B cell (primary cell): ENCODE data around the gene GIMAP1. TPM values are rescaled to one million over a fixed set of nuclear protein-coding genes. Genes with fewer than 3 reads are reported as not detected.

Experiments used
- ATAC-seq: fragments of 200-7000 bp; cut with Tn5 transposase; one replicate; pipeline ENCODE4 v1.10.0; 2021; ENCODE audit warnings: low read depth, mild to moderate bottlenecking, moderate number of reproducible peaks, moderate library complexity
- CTCF ChIA-PET: fragments of 350-600 bp; sonication (Branson Sonifier 250); formaldehyde crosslinking; loops from one replicate; lab custom pipeline; 2021; ENCODE audit warnings: antibody characterized with exemption, inconsistent platforms; lab: Charles Lee
- POLR2A ChIA-PET: fragments of 350-600 bp; sonication (Branson Sonifier 250); formaldehyde crosslinking; loops from one replicate; lab custom pipeline; 2021; ENCODE audit warnings: antibody characterized with exemption; lab: Charles Lee
- DNase-seq: peaks from one replicate; pipeline ENCODE4 v3.0.0; 2013
- H2AFZ ChIP-seq: 2 replicates; pipeline ENCODE4 v1.6.1; 2012; ENCODE audit warnings: mild to moderate bottlenecking, low read depth, low read length; ENCODE audit not compliant: insufficient read depth, poor library complexity, severe bottlenecking
- H3K27ac ChIP-seq, 2 donors: 1 replicate in 1 of 2; 2 replicates in 1 of 2; pipeline ENCODE4 v1.5.1; 2012 to 2013; ENCODE audit warnings: low read length in 2 of 2, mild to moderate bottlenecking in 2 of 2, moderate library complexity in 1 of 2
- H3K27me3 ChIP-seq, 4 experiments: fragments of 200-600 bp in 1 of 4; sonication (generic) in 1 of 4; replicated peaks in 1 of 4; 1 replicate in 2 of 4; 2 replicates in 2 of 4; pipeline versions ENCODE4 v1.6.1 to v1.7.0; 2013 to 2016; ENCODE audit warnings: low read length in 3 of 4, mild to moderate bottlenecking in 2 of 4, mixed read lengths in 1 of 4, moderate library complexity in 1 of 4; ENCODE audit not compliant: insufficient read depth in 4 of 4, control insufficient read depth in 3 of 4; ENCODE audit errors: control extremely low read depth in 1 of 4
- H3K36me3 ChIP-seq, 2 experiments: replicated peaks in 1 of 2; 1 replicate in 1 of 2; 2 replicates in 1 of 2; pipeline versions ENCODE4 v1.6.1 to v1.7.1; 2013; ENCODE audit warnings: low read length in 1 of 2; ENCODE audit not compliant: insufficient read depth in 2 of 2, control insufficient read depth in 1 of 2; ENCODE audit errors: control extremely low read depth in 1 of 2, extremely low read depth in 1 of 2
- H3K4me1 ChIP-seq, 2 donors: fragments of 200-600 bp in 1 of 2; sonication (generic) in 1 of 2; 1 replicate in 1 of 2; 2 replicates in 1 of 2; pipeline versions ENCODE4 v1.5.1 to v1.6.1; 2013 to 2017; ENCODE audit warnings: low read length in 2 of 2; ENCODE audit not compliant: control insufficient read depth in 2 of 2, insufficient read depth in 2 of 2
- H3K4me2 ChIP-seq: replicated peaks from 2 replicates; pipeline ENCODE3; 2012; ENCODE audit warnings: mild to moderate bottlenecking, low read depth, low read length; ENCODE audit not compliant: poor library complexity, severe bottlenecking
- H3K4me3 ChIP-seq, 5 experiments: fragments of 200-600 bp in 1 of 5; sonication (generic) in 1 of 5; 1 replicate in 3 of 5; 2 replicates in 2 of 5; pipeline versions ENCODE4 v1.5.1 to v1.7.0; 2011 to 2016; ENCODE audit warnings: low read length in 4 of 5, mild to moderate bottlenecking in 4 of 5, low read depth in 2 of 5, control low read depth in 1 of 5, moderate library complexity in 1 of 5; ENCODE audit not compliant: insufficient read depth in 1 of 5; ENCODE audit errors: control extremely low read depth in 1 of 5, extremely low read depth in 1 of 5
- H3K79me2 ChIP-seq: fragments of 200-600 bp; sonication (generic); one replicate; pipeline ENCODE4 v1.6.0; 2016; ENCODE audit warnings: low read length; ENCODE audit not compliant: control insufficient read depth, insufficient read depth
- H3K9ac ChIP-seq: fragments of 200-600 bp; sonication (generic); 2 replicates; pipeline ENCODE4 v1.6.1; 2017; ENCODE audit warnings: mild to moderate bottlenecking, low read length, moderate library complexity
- H3K9me3 ChIP-seq, 3 donors: one replicate each; pipeline versions ENCODE4 v1.6.1 to v1.7.1; 2013; ENCODE audit warnings: low read length in 2 of 3; ENCODE audit not compliant: control insufficient read depth in 2 of 3, insufficient read depth in 1 of 3; ENCODE audit errors: control extremely low read depth in 1 of 3
- H4K20me1 ChIP-seq: 2 replicates; pipeline ENCODE4 v1.6.0; 2012; ENCODE audit warnings: mild to moderate bottlenecking, low read length; ENCODE audit not compliant: insufficient read depth, control insufficient read depth, poor library complexity, severe bottlenecking
- H3K27ac Mint-ChIP-seq: one replicate; pipeline ENCODE4 v1.8.0; 2021; ENCODE audit warnings: mixed read lengths
- H3K27me3 Mint-ChIP-seq: one replicate; pipeline ENCODE4 v1.8.0; 2021; ENCODE audit warnings: mixed read lengths
- H3K4me1 Mint-ChIP-seq: one replicate; pipeline ENCODE4 v1.8.0; 2021; ENCODE audit warnings: mixed read lengths
- H3K4me3 Mint-ChIP-seq: one replicate; pipeline ENCODE4 v1.8.0; 2021; ENCODE audit warnings: mixed read lengths
- H3K9me3 Mint-ChIP-seq: one replicate; pipeline ENCODE4 v1.8.0; 2022; ENCODE audit warnings: mixed read lengths; ENCODE audit not compliant: insufficient read depth
- EZH2 ChIP-seq: IDR thresholded peaks from 2 replicates; pipeline ENCODE4 v1.6.1; 2012; ENCODE audit warnings: borderline replicate concordance, low read depth, mild to moderate bottlenecking, moderate library complexity, low read length; ENCODE audit not compliant: insufficient read depth, poor library complexity, severe bottlenecking
- WGBS: methylation state at CpG from one replicate; pipeline ENCODE4 v1.1.5; 2013; ENCODE audit warnings: missing lambda C conversion rate; ENCODE audit not compliant: insufficient coverage; 5-methylcytosine and 5-hydroxymethylcytosine counted together
- intact Hi-C: fragments of 100-400 bp; cut with micrococcal nuclease; formaldehyde crosslinking; loops from one replicate; pipeline ENCODE4 v1.10.0; 2022
- polyA plus RNA-seq: library from polyadenylated mRNA; depleted of rRNA; stranded (reverse); fragments of >200 nt; gene quantifications from 2 replicates; pipeline ENCODE4 v1.2.3, GENCODE V29; 2012
- total RNA-seq, 2 donors: library from RNA; stranded (reverse); fragments of 120-200 nt in 1 of 2; gene quantifications; 1 replicate in 1 of 2; 2 replicates in 1 of 2; pipeline versions ENCODE4 v1.2.3 to v1.2.4, GENCODE V29; 2013 to 2022
- TF ChIP-seq, protein P1 (sequence below): fragments of 200-600 bp; IDR thresholded peaks from one replicate; pipeline ENCODE4 v1.8.0; 2022; ENCODE audit warnings: antibody characterized with exemption, mild to moderate bottlenecking

Gene GIMAP1
- total and polyA plus RNA-seq, 2 donors (not counting 1 experiment from before 2014, with no cell fraction given) = 0.30 to 0.63 TPM

DNA sequence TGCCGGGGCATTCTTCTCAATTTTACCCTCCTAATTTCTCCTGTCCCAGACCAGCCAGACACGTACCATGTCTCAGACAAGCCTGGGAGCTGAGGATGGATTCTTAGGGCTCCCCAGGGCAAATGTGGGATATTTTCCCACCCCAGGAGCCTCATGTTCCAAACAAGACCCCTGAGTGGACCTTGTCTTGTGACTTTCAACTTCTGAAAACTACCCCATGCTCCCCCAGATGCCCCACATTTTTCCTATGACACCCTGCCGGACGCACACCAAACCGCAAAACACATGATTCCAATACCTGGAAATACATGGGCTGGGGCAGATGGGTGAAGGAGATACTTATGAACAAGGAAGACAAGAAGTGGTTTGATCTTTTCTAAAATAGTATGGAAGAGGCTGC, 21.7 kb downstream of the GIMAP1 start:
- ChIA-PET CTCF (no interaction called here), POLR2A (no interaction called here)
- intact Hi-C loops = no loop called here
- peaks cover 18% of the 10 kb centered on the region for H3K27me3 Mint-ChIP-seq
- H3K9me3 Mint-ChIP-seq = no peaks in the 10 kb centered on the region
- H3K27ac Mint-ChIP-seq = no peak overlapping the region
- Histone ChIP-seq H3K36me3 (no peaks in the 10 kb centered on the region), H3K4me1 (peaks cover 6 to 13% of the 10 kb centered on the region in 2 donors), H3K4me3 (peak overlapping the region in 1 of 5 experiments; percentile 47), H3K9ac (peak overlapping the region; percentile 58), H3K4me2 (no peak overlapping the region), H2AFZ (no peak overlapping the region), H3K27ac (no peak overlapping the region), H3K9me3 (no peaks in the 10 kb centered on the region), H3K79me2 (no peaks in the 10 kb centered on the region), H4K20me1 (no peaks in the 10 kb centered on the region), H3K27me3 (peaks cover 0 to 10% (median 4%) of the 10 kb centered on the region in 4 experiments)
- H3K4me1 Mint-ChIP-seq = peaks cover 8% of the 10 kb centered on the region
- no peak for ATAC-seq
- DNase-seq = no peak
- H3K4me3 Mint-ChIP-seq = no peak overlapping the region
- WGBS = no CpG with 5 or more reads among the region's 5 CpGs
- TF ChIP-seq, protein P1, sequence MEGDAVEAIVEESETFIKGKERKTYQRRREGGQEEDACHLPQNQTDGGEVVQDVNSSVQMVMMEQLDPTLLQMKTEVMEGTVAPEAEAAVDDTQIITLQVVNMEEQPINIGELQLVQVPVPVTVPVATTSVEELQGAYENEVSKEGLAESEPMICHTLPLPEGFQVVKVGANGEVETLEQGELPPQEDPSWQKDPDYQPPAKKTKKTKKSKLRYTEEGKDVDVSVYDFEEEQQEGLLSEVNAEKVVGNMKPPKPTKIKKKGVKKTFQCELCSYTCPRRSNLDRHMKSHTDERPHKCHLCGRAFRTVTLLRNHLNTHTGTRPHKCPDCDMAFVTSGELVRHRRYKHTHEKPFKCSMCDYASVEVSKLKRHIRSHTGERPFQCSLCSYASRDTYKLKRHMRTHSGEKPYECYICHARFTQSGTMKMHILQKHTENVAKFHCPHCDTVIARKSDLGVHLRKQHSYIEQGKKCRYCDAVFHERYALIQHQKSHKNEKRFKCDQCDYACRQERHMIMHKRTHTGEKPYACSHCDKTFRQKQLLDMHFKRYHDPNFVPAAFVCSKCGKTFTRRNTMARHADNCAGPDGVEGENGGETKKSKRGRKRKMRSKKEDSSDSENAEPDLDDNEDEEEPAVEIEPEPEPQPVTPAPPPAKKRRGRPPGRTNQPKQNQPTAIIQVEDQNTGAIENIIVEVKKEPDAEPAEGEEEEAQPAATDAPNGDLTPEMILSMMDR = no peak
- no peak for TF ChIP-seq EZH2

DNA sequence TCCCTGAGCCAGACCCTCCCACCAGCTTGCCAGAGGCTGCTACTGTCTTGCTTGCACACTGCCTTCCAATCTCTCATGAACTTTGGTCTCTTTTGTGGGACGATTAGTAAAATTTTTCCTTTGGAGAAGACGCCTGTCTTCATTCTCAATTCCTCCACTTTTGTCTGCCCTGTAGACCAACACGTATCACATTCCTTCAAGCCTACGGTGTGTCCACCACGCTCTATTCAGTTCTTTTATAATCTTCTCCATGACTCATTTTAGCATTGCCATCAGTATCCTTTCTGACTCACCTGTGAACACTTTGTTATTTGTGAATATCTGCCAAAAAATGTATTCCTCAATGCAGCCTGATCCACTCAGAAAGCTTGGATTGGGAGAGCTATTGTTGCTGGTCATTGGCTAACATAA, 22.2 kb downstream of the GIMAP1 start:
- H3K4me1 ChIP-seq = peaks cover 6 to 13% of the 10 kb centered on the region in 2 donors
- no peak overlapping the region for H3K9ac ChIP-seq
- CTCF ChIA-PET = no interaction called here
- H3K36me3 ChIP-seq = no peaks in the 10 kb centered on the region
- no peaks in the 10 kb centered on the region for H3K9me3 ChIP-seq
- TF ChIP-seq EZH2 = no peak
- TF ChIP-seq, protein P1 = no peak
- H3K4me2 ChIP-seq = no peak overlapping the region
- POLR2A ChIA-PET = no interaction called here
- no peak overlapping the region for H2AFZ ChIP-seq
- H3K4me1 Mint-ChIP-seq = peaks cover 8% of the 10 kb centered on the region
- no peak overlapping the region for H3K4me3 Mint-ChIP-seq
- H3K79me2 ChIP-seq = no peaks in the 10 kb centered on the region
- H3K9me3 Mint-ChIP-seq = no peaks in the 10 kb centered on the region
- H3K27me3 Mint-ChIP-seq = peaks cover 18% of the 10 kb centered on the region
- no peak overlapping the region for H3K27ac ChIP-seq
- peaks cover 0 to 10% (median 4%) of the 10 kb centered on the region in 4 experiments for H3K27me3 ChIP-seq
- DNase-seq (no peak), ATAC-seq (no peak)
- intact Hi-C loops = no loop called here
- no CpG with 5 or more reads among the region's 5 CpGs for WGBS
- no peak overlapping the region for H3K27ac Mint-ChIP-seq
- no peaks in the 10 kb centered on the region for H4K20me1 ChIP-seq
- no peak overlapping the region for H3K4me3 ChIP-seq
